Measurements from ENCODE around the gene TSPAN6.

TSPAN6 gene

GRCh38 chrX:100636321-100636991 is at the start of gene TSPAN6:
TSS of gene TSPAN6 (minus strand) at chrX:100636806. CDS start at chrX:100636694, 112 bp downstream.
- DNase-seq: peak; percentile 33

GRCh38 chrX:100685997-100686305 is 49.3 kb upstream of the TSPAN6 start:
- DNase-seq: no peak

GRCh38 chrX:100685284-100685996 is 48.8 kb upstream of the TSPAN6 start:
- peak; percentile 19 for DNase-seq

- no peak for DNase-seq
Observed at GRCh38 chrX:100682939-100683338, 46.3 kb upstream of the TSPAN6 start.

GRCh38 chrX:100681599-100681998 is 45.0 kb upstream of the TSPAN6 start:
- no peak for DNase-seq

GRCh38 chrX:100680756-100681155 is 44.1 kb upstream of the TSPAN6 start:
- DNase-seq: no peak

- no peak for DNase-seq
Observed at GRCh38 chrX:100677611-100678181, 41.1 kb upstream of the TSPAN6 start.

- DNase-seq: no peak
Observed at GRCh38 chrX:100674705-100675104, 38.1 kb upstream of the TSPAN6 start.

- DNase-seq: no peak
Observed at GRCh38 chrX:100673397-100673953, 36.9 kb upstream of the TSPAN6 start.

GRCh38 chrX:100672966-100673365 is 36.4 kb upstream of the TSPAN6 start:
- no peak for DNase-seq

- DNase-seq: no peak
Observed at GRCh38 chrX:100663642-100664041, 27.0 kb upstream of the TSPAN6 start.

- no peak for DNase-seq
Observed at GRCh38 chrX:100662796-100663195, 26.2 kb upstream of the TSPAN6 start.

GRCh38 chrX:100662170-100662569 is 25.6 kb upstream of the TSPAN6 start:
- DNase-seq: no peak

- DNase-seq: no peak
Observed at GRCh38 chrX:100659431-100660137, 23.0 kb upstream of the TSPAN6 start.

- DNase-seq: no peak
Observed at GRCh38 chrX:100658941-100659381, 22.4 kb upstream of the TSPAN6 start.

- DNase-seq: no peak
Observed at GRCh38 chrX:100654261-100654660, 17.7 kb upstream of the TSPAN6 start.

GRCh38 chrX:100652266-100652665 is 15.7 kb upstream of the TSPAN6 start:
- DNase-seq: no peak

GRCh38 chrX:100650841-100651240 is 14.2 kb upstream of the TSPAN6 start:
- DNase-seq: no peak

GRCh38 chrX:100649550-100650356 is 13.1 kb upstream of the TSPAN6 start:
- DNase-seq: no peak

GRCh38 chrX:100648458-100649417 is 12.1 kb upstream of the TSPAN6 start:
- DNase-seq: no peak

- DNase-seq: no peak
Observed at GRCh38 chrX:100647739-100648138, 11.1 kb upstream of the TSPAN6 start.

Data from NCI-H1048 (cell line).